GM12878 (cell line): ENCODE measurements around the gene PTBP1. TPM values are rescaled to one million over a fixed set of nuclear protein-coding genes. Genes with fewer than 3 reads are reported as not detected.
A peak's percentile ranks its signal among the peaks of the same experiment; 100 is the strongest.

ENCODE experiments used
- ATAC-seq: fragments of 200-7000 bp; cut with Tn5 transposase; 3 replicates; pipeline ENCODE4 v1.9.1; 2020; ENCODE audit warnings: mild to moderate bottlenecking, moderate library complexity
- BruUV-seq: library from RNA; stranded (reverse); fragments of 400-500 nt; replicated peaks from 2 replicates; lab custom pipeline; 2021; lab: Mats Ljungman, UMichigan
- CTCF ChIA-PET: fragments of 300-600 bp; sonication (Branson Sonifier 250); formaldehyde crosslinking; extraction: SDS; loops from one replicate; lab custom pipeline; 2021; ENCODE audit warnings: inconsistent platforms; lab: Yijun Ruan, JAX
- POLR2A ChIA-PET: fragments of 350-600 bp; formaldehyde crosslinking; extraction: SDS; loops from one replicate; lab custom pipeline; 2021; ENCODE audit warnings: inconsistent platforms; lab: Charles Lee
- RAD21 ChIA-PET: fragments of 300-600 bp; sonication (Branson Sonifier 250); formaldehyde crosslinking; loops from one replicate; lab custom pipeline; 2023; ENCODE audit warnings: antibody characterized with exemption; ENCODE audit not compliant: unreplicated experiment; lab: Charles Lee
- SMC1A ChIA-PET: fragments of 300-600 bp; sonication (Branson Sonifier 250); formaldehyde crosslinking; loops from one replicate; lab custom pipeline; 2023; ENCODE audit not compliant: unreplicated experiment, uncharacterized antibody; lab: Charles Lee
- DNase-seq: peaks from one replicate; pipeline ENCODE4 v3.0.0-alpha.2; 2011; ENCODE audit warnings: low read depth, low spot score
- FAIRE-seq: peaks from 3 replicates; lab custom pipeline; 2011; peaks lifted over from hg19 to GRCh38; lab: Jason Lieb, UNC
- H2AFZ ChIP-seq: 2 replicates; pipeline ENCODE4 v1.6.0; 2011; ENCODE audit warnings: low read depth, low read length, control low read depth; ENCODE audit not compliant: control insufficient read depth
- H3K27ac ChIP-seq: 2 replicates; pipeline ENCODE4 v1.5.1; 2011; ENCODE audit warnings: control low read depth; ENCODE audit not compliant: control insufficient read depth, insufficient read depth
- H3K27me3 ChIP-seq, 2 experiments: replicated peaks in 1 of 2; 2 replicates each; pipeline versions ENCODE4 v1.6.0 to v1.6.1; 2011; ENCODE audit warnings: low read length in 1 of 2; ENCODE audit not compliant: control insufficient read depth in 2 of 2, insufficient read depth in 2 of 2
- H3K36me3 ChIP-seq, 2 experiments: 2 replicates each; pipeline ENCODE4 v1.5.1; 2011; ENCODE audit warnings: low read length in 1 of 2; ENCODE audit not compliant: control insufficient read depth in 2 of 2, insufficient read depth in 2 of 2
- H3K4me1 ChIP-seq: 2 replicates; pipeline ENCODE4 v1.6.1; 2011; ENCODE audit warnings: mild to moderate bottlenecking, low read length, moderate library complexity, mixed read lengths; ENCODE audit not compliant: control insufficient read depth, insufficient read depth
- H3K4me2 ChIP-seq: 2 replicates; pipeline ENCODE4 v1.6.0; 2011; ENCODE audit warnings: control low read depth; ENCODE audit not compliant: control insufficient read depth, insufficient read depth
- H3K4me3 ChIP-seq: fragments of 200-600 bp; sonication (generic); 2 replicates; pipeline ENCODE4 v1.5.1; 2016
- H3K79me2 ChIP-seq: 2 replicates; pipeline ENCODE4 v1.6.0; 2011; ENCODE audit warnings: low read length; ENCODE audit not compliant: control insufficient read depth, insufficient read depth
- H3K9ac ChIP-seq: 2 replicates; pipeline ENCODE4 v1.8.0; 2011; ENCODE audit warnings: low read length, control low read depth, mixed read lengths; ENCODE audit not compliant: control insufficient read depth, insufficient read depth
- H3K9me3 ChIP-seq: replicated peaks from 3 replicates; pipeline ENCODE4 v1.5.1; 2011; ENCODE audit warnings: mild to moderate bottlenecking, low read length; ENCODE audit not compliant: control insufficient read depth, insufficient read depth
- H4K20me1 ChIP-seq: 2 replicates; pipeline ENCODE4 v1.6.0; 2011; ENCODE audit not compliant: control insufficient read depth, insufficient read depth
- ELK1 ChIP-seq: IDR thresholded peaks from 2 replicates; pipeline ENCODE4 v1.6.1; 2012; ENCODE audit warnings: low read depth, low read length, improper control_type of control experiment
- ETV6 ChIP-seq, 2 experiments: fragments of 450-650 bp in 1 of 2; IDR thresholded peaks in 1 of 2; conservative IDR thresholded peaks in 1 of 2; 2 replicates each; pipeline ENCODE4 v1.6.1; 2014; ENCODE audit warnings: antibody characterized with exemption in 1 of 2, borderline replicate concordance in 1 of 2, low read depth in 1 of 2, mild to moderate bottlenecking in 1 of 2, moderate library complexity in 1 of 2
- GATAD2B ChIP-seq: fragments of 450-650 bp; conservative IDR thresholded peaks from 2 replicates; pipeline ENCODE4 v1.6.1; 2017; ENCODE audit warnings: low read depth, mild to moderate bottlenecking, moderate library complexity
- IRF4 ChIP-seq: IDR thresholded peaks from 2 replicates; pipeline ENCODE4 v1.6.1; 2011; ENCODE audit warnings: low read depth, low read length
- NFIC ChIP-seq: IDR thresholded peaks from 2 replicates; pipeline ENCODE4 v1.6.1; 2012; ENCODE audit warnings: low read depth, mild to moderate bottlenecking, inconsistent platforms, low read length, moderate library complexity
- NFXL1 ChIP-seq: fragments of 450-650 bp; IDR thresholded peaks from 2 replicates; pipeline ENCODE4 v1.6.1; 2017; ENCODE audit warnings: antibody characterized with exemption, mild to moderate bottlenecking, borderline replicate concordance
- NFYA ChIP-seq: IDR thresholded peaks from 2 replicates; pipeline ENCODE4 v1.6.1; 2011; ENCODE audit warnings: low read depth, mild to moderate bottlenecking, low read length, improper control_type of control experiment, borderline replicate concordance
- POLR2AphosphoS5 ChIP-seq: IDR thresholded peaks from 2 replicates; pipeline ENCODE4 v1.6.1; 2011; ENCODE audit warnings: mild to moderate bottlenecking, low read length, inconsistent platforms
- RCOR1 ChIP-seq: conservative IDR thresholded peaks from 2 replicates; pipeline ENCODE4 v1.6.1; 2012; ENCODE audit warnings: low read depth, low read length, improper control_type of control experiment
- SIN3A ChIP-seq: IDR thresholded peaks from 2 replicates; pipeline ENCODE4 v1.6.1; 2012; ENCODE audit warnings: low read depth, low read length, improper control_type of control experiment
- SMAD5 ChIP-seq: IDR thresholded peaks from 2 replicates; pipeline ENCODE4 v1.6.1; 2016; ENCODE audit warnings: antibody characterized with exemption, low read depth
- SMARCA5 ChIP-seq: fragments of 450-650 bp; IDR thresholded peaks from 2 replicates; pipeline ENCODE4 v1.6.1; 2017; ENCODE audit warnings: mild to moderate bottlenecking
- SREBF1 ChIP-seq: IDR thresholded peaks from 2 replicates; pipeline ENCODE4 v1.6.1; 2012; ENCODE audit warnings: mild to moderate bottlenecking, low read length
- TAF1 ChIP-seq: IDR thresholded peaks from 2 replicates; pipeline ENCODE4 v1.6.1; 2011; ENCODE audit warnings: mild to moderate bottlenecking, low read depth, low read length, borderline replicate concordance
- TBL1XR1 ChIP-seq: IDR thresholded peaks from 2 replicates; pipeline ENCODE4 v1.6.1; 2012; ENCODE audit warnings: low read depth, low read length, improper control_type of control experiment
- YBX1 ChIP-seq: fragments of 450-650 bp; IDR thresholded peaks from 2 replicates; pipeline ENCODE4 v1.6.1; 2016; ENCODE audit warnings: antibody characterized with exemption
- YY1 ChIP-seq: IDR thresholded peaks from 2 replicates; pipeline ENCODE4 v1.6.1; 2011; ENCODE audit warnings: low read depth, mild to moderate bottlenecking, low read length
- ZNF217 ChIP-seq: fragments of 450-650 bp; IDR thresholded peaks from 2 replicates; pipeline ENCODE4 v1.6.1; 2017; ENCODE audit warnings: antibody characterized with exemption, mild to moderate bottlenecking
- ZNF274 ChIP-seq: IDR thresholded peaks from one replicate; pipeline ENCODE4 v1.8.0; 2011; ENCODE audit not compliant: insufficient read length, insufficient read depth
- WGBS: methylation state at CpG from one replicate; pipeline ENCODE4 v1.1.6; 2016; ENCODE audit warnings: low lambda C conversion rate; ENCODE audit not compliant: insufficient replicate concordance, insufficient coverage; ENCODE audit errors: missing lambda C conversion rate; 5-methylcytosine and 5-hydroxymethylcytosine counted together
- in situ Hi-C: fragments of 300-500 bp; cut with MboI; formaldehyde crosslinking; loops from 9 replicates; pipeline ENCODE4 v1.14.3; 2018; ENCODE audit warnings: mixed read lengths
- intact Hi-C: fragments of 100-400 bp; cut with micrococcal nuclease; formaldehyde crosslinking; loops from one replicate; pipeline ENCODE4 v1.14.2; 2022; ENCODE audit not compliant: unreplicated experiment
- polyA plus RNA-seq, 11 experiments: library from polyadenylated mRNA; depleted of rRNA in 4 of 11; unstranded in 6 of 11; stranded (reverse) in 5 of 11; fragments of >200 nt; fragmentation: Nextera tagmentation in 4 of 11; fragmentation: Illumina TruSeq in 1 of 11; extraction: Ambion mirVana in 4 of 11; extraction: Trizol in 1 of 11; gene quantifications; 1 replicate in 1 of 11; 2 replicates in 10 of 11; pipeline versions ENCODE4 v1.2.1 to v1.2.3, GENCODE V29; 2011 to 2016; ENCODE audit warnings: inconsistent platforms in 2 of 11, missing spikeins in 2 of 11, low read depth in 1 of 11
- total RNA-seq, 4 experiments: library from RNA; depleted of rRNA in 3 of 4; stranded (reverse); fragments of >200 nt in 3 of 4; fragmentation: Illumina TruSeq in 1 of 4; extraction: Trizol in 1 of 4; gene quantifications; 2 replicates each; pipeline versions ENCODE4 v1.2.1 to v1.2.3, GENCODE V29; 2013 to 2021
- TF ChIP-seq, protein P1 (sequence below), 3 experiments: IDR thresholded peaks in 2 of 3; conservative IDR thresholded peaks in 1 of 3; 2 replicates each; pipeline ENCODE4 v1.5.1; 2011; ENCODE audit warnings: low read depth in 3 of 3, low read length in 3 of 3, mild to moderate bottlenecking in 3 of 3, control low read depth in 2 of 3, moderate library complexity in 2 of 3, inconsistent platforms in 1 of 3, mixed read lengths in 1 of 3; ENCODE audit not compliant: control insufficient read depth in 2 of 3, insufficient read depth in 1 of 3; ENCODE audit errors: extremely low read depth in 1 of 3
- TF ChIP-seq, protein P2 (sequence below): fragments of 450-650 bp; IDR thresholded peaks from 2 replicates; pipeline ENCODE4 v1.6.1; 2014; ENCODE audit warnings: mild to moderate bottlenecking

The PTBP1 gene
- total and polyA plus RNA-seq, 10 of the 15 experiments (the other 5 are each of a cell fraction or from before 2014, with no cell fraction given), result 13.1 to 532 (median 217) TPM

DNA sequence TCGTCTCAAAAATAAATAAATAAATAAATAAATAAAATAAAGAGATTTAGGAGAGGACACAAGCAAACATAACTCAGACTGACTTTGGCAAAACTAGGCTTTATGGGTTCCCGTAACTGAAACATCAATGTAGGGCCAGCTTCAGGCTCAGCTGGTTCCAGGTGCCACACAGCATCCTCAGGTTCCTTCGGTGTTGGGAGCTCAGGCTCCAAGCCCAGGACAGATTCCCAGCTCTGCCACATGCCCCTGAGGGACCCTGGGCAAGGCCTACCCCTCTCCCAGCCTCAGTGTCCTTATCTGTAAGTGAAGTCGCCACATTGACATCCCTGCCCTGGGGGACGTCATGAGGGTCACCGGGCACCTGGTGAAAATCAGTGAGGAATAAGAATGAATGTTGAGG, 27.6 kb upstream of the PTBP1 start (continued):
- TF ChIP-seq, protein P1, sequence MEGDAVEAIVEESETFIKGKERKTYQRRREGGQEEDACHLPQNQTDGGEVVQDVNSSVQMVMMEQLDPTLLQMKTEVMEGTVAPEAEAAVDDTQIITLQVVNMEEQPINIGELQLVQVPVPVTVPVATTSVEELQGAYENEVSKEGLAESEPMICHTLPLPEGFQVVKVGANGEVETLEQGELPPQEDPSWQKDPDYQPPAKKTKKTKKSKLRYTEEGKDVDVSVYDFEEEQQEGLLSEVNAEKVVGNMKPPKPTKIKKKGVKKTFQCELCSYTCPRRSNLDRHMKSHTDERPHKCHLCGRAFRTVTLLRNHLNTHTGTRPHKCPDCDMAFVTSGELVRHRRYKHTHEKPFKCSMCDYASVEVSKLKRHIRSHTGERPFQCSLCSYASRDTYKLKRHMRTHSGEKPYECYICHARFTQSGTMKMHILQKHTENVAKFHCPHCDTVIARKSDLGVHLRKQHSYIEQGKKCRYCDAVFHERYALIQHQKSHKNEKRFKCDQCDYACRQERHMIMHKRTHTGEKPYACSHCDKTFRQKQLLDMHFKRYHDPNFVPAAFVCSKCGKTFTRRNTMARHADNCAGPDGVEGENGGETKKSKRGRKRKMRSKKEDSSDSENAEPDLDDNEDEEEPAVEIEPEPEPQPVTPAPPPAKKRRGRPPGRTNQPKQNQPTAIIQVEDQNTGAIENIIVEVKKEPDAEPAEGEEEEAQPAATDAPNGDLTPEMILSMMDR (IDR thresholded peaks at IDR 0.05 in 2 of 3, conservative IDR thresholded peaks at IDR 0.05 in 1 of 3; ENCODE audit: control insufficient read depth in 2 of 3, extremely low read depth in 1 of 3, insufficient read depth in 1 of 3, low read depth in 3 of 3, low read length in 3 of 3), result no peak
- TF ChIP-seq ZNF217 (no peak), POLR2AphosphoS5 (no peak), NFIC (no peak), SMAD5 (no peak)

GRCh38 chr19:771332-771785, 25.9 kb upstream of the PTBP1 start:
- FAIRE-seq, result no peak
- in situ Hi-C loops, result loop anchor here (5.0 kb wide), 2 partner anchors 151 to 216 kb away; no protein-coding TSS in a partner anchor
- H3K4me3 ChIP-seq, result no peak overlapping the region
- H3K27ac ChIP-seq, result no peak overlapping the region
- no peaks in the 10 kb centered on the region for H3K79me2 ChIP-seq
- H3K27me3 ChIP-seq, result no peaks in the 10 kb centered on the region
- intact Hi-C loops, result loop anchor here (2.0 kb wide), 1 partner anchor 91 kb away; no protein-coding TSS in a partner anchor
- H3K9ac ChIP-seq, result no peak overlapping the region
- CTCF ChIA-PET, result interaction anchor here (2.3 to 2.4 kb wide), 2 partner anchors 92 to 152 kb away, joined by 12 to 14 read pairs; no protein-coding TSS in a partner anchor
- no peaks in the 10 kb centered on the region for H3K4me1 ChIP-seq
- no peak for DNase-seq
- BruUV-seq, result no TSS peak
- H3K9me3 ChIP-seq, result no peaks in the 10 kb centered on the region
- WGBS, result 0% methylated on average over 6 of the region's 6 CpGs
- H3K36me3 ChIP-seq, result no peaks in the 10 kb centered on the region
- peak; percentile 77 for ATAC-seq
- POLR2A ChIA-PET, result no interaction called here
- H2AFZ ChIP-seq, result no peak overlapping the region
- H4K20me1 ChIP-seq, result no peaks in the 10 kb centered on the region
- H3K4me2 ChIP-seq, result no peak overlapping the region
- SMC1A ChIA-PET, result no interaction called here
- RAD21 ChIA-PET, result interaction anchor here (2.7 kb wide), 1 partner anchor 213 kb away, joined by 11 read pairs; the partner anchor contains the start of gene WDR18
- TF ChIP-seq TAF1 (no peak), ELK1 (0 out of 2 replicates have a peak, but pooled peaks have one; percentile 20), ETV6 (conservative IDR thresholded peaks at IDR 0.05 in 1 of 2, IDR thresholded peaks at IDR 0.05 in 1 of 2; ENCODE audit: borderline replicate concordance in 1 of 2, low read depth in 1 of 2) (no peak), TBL1XR1 (no peak), ZNF274 (no peak), GATAD2B (no peak), SMARCA5 (0 out of 2 replicates have a peak, but pooled peaks have one; percentile 55), YBX1 (no peak), NFXL1 (peak; percentile 94; the same call in 1 of the 2 replicates), NFYA (no peak), SREBF1 (no peak), YY1 (peak; percentile 43; the same call in 1 of the 2 replicates), SIN3A (no peak), RCOR1 (no peak), IRF4 (no peak)
- TF ChIP-seq, protein P2, sequence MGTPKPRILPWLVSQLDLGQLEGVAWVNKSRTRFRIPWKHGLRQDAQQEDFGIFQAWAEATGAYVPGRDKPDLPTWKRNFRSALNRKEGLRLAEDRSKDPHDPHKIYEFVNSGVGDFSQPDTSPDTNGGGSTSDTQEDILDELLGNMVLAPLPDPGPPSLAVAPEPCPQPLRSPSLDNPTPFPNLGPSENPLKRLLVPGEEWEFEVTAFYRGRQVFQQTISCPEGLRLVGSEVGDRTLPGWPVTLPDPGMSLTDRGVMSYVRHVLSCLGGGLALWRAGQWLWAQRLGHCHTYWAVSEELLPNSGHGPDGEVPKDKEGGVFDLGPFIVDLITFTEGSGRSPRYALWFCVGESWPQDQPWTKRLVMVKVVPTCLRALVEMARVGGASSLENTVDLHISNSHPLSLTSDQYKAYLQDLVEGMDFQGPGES, result no peak
